SHP77 (cell line): Measurements from ENCODE around the gene RFC4.
A peak's percentile ranks its signal among the peaks of the same experiment; 100 is the strongest.

Experiments
- DNase-seq, 2 experiments: peaks; one replicate each; lab custom pipeline; 2025; lab: John Stamatoyannopoulos, UW

RFC4 gene

DNA sequence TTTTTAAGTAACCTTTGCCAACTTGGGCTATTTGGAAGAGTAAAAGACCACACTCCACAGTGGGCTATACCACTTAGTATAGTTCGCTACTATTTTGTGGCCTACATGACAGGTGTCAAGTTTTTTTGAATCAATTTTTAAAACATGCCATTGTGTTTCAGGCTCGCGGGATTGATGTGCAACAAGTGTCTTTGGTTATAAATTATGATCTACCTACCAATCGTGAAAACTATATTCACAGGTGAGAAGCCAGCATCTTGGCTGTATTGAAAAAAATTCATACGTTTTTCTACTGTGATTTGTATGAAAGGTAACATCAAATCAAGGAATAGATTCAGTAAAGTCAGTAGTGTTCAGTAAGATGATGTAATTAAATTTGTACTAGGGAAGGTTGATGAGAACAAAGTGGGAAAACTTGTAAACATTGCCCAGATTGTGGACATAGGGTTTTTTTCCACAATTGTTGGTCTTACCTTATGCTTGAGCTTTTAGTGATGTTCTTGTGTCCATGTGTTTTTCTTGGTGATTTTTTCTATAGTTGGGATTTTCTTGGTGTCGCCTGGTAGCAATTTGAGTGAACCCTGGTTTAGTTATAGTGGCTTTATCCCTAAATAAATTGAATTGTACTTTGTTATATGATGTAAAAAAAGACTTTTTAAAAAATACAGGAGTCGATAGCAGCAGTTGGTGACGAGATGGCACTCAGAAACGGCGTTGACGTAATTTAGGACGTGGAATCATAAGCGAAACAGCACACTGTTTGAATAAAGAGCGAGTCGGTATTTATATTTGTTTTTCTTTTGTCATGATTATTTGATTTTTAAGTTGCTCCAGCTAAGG is 18.4 kb downstream of the RFC4 start:
- no peak for DNase-seq

DNA sequence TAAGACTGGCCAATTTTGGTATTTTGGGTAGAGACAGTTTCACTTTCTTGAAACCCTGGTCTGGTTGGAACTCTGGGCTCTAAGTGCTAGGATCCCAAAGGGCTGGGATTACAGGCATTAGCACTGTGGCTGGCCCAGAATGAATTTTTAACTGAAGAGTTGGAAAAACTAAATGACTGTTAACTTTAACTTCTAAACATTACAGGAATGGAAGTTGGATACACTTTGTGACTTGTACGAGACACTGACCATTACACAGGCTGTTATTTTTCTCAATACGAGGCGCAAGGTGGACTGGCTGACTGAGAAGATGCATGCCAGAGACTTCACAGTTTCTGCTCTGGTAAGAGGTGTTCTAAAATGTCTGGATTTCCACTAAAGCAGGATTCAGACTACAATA is 19.4 kb downstream of the RFC4 start:
- DNase-seq = no peak

DNA sequence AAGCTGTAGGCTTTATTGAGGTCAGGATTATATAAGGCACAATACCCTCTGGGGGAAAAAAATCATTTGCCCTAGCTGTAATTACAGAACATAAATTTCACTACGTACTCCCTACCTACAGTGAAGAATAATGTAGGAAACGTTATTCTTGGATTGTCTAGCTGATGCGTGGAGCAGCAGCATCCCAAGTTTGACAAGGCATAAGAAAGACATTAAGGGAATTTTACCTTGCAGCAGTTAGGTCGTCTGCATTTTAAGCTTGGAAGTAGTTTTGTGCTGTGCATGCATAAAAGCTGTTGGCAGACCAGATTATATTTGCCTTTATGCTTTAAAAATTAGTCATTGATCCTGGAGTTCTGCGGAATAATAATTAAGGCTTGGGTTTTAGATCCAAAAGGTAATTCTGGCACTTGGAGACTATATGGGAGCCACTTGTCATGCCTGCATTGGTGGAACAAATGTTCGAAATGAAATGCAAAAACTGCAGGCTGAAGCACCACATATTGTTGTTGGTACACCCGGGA is 20.7 kb downstream of the RFC4 start:
- DNase-seq = no peak

DNA sequence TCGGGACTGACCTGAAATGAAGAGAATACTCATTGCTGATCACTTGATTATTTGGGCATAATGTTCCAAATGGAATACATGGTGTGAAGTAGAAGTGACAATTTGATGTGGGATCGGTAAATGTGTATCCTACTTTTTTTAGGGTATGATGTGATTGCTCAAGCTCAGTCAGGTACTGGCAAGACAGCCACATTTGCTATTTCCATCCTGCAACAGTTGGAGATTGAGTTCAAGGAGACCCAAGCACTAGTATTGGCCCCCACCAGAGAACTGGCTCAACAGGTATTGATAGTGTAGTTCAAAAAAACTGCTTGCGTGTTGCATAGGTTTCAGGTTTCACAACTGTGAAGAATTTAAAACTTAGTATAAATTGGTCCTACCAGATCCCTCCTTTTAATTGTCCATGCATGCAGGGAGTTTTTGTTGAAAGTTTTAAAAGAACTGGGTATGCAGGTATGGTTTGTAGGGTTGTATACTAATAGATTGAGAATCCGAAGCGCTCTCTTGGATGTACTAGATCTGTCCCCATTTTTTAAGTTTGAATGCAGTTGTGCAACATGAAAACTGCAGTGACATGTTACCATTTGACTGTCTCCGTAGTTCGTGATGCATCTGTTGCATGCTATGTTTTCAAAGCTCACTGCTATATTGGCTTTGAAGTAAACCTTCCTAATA is 21.3 kb downstream of the RFC4 start:
- no peak for DNase-seq

DNA sequence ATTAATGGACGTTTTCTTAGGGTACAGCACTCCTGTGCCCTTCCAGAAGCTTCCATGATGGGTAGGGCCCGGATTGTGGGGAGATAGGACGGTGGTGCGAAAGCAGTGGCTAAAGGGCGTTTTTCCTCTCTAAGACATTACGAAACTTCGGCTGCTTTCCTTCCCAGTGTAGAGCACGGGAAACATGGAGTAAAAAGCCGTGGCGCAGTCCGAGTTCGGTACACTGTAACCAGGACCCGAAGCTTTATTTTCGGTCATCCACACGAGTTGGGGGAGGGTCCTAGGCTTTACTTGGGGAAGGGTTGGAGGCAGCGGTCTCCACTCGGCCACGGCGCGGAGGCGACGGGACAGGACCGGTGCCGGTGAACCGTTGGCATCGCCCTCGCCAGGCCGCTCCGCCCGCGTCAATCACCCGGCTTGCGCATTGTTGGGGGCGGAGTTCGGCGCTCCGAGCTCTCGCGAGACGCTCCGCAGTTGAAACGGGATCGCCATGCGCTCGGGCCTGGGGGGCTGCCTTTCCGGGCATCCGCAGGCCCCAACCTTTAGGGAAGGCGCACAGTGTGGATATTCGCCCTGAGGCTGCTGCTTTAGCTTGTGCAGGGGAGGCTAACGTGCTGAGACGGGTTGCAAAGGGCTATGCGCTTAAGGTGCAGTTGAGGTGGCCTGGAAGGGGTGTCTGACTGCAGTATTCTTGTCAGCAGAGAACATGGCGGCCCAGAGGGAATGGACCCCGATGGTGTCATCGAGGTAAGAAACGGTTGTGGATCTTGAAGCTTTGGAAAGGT is 22.4 kb downstream of the RFC4 start:
- peak; percentile 43 to 54 for DNase-seq

DNA sequence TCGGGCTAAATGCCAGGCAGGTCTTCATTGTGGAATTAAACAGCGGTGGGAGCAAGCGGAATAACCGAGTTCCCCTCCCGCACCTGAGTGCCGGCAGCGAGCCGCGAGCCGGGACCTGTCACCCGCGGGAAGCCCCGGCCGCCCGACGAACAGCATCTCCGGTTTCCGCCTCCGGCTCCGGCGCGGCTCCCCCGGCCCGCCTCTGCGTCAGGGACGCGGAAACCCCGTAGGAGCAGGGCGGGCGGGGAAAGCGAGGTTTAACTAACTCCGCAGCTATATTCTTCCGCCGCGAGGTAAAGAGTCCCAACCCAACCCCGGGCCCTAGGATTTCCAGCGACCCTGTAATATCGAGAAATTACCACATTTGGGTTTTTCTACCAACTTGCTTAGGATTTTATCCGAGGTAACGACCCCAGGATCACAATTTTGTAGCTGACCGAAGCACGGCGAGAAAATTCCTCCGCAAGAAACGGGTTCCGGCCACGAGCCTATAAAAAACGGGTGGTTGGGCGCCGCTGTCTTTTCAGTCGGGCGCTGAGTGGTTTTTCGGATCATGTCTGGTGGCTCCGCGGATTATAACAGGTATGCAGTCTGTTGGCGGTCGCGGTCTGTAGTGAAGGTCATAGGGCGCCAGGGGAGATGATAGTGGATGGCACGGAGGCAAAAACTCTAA is 23.1 kb downstream of the RFC4 start, which contains the start of gene EIF4A2:
TSS of gene EIF4A2 (plus strand) at position 520 of the 673 bp plus-strand sequence. CDS start at position 554, 34 bp downstream.
- peak; percentile 67 to 84 for DNase-seq

DNA sequence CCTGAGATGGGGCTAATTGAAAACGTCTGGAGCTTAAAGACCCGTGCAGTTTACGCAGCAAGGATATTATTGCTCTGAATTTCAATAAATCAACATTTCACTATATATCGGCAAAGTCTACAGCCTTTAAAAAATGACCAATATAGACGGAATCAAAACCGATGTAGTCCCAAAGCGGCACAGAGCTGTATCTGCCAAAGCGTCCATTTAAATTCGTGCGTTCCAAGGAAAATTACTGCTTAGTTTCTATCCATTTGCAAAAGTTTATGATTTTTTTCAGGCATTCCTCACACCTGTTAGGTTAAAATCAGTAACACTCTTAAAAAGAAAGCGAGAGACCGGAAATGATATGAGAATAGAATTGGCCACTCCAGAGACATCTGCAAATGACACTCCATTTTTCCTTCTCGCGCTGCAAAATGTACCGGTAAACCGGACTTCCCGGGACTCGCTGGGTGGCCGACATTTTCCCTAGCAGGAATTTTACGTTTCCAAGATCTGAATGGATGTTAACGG is 23.7 kb downstream of the RFC4 start:
- peak in 1 of 2 experiments; percentile 57 for DNase-seq

DNA sequence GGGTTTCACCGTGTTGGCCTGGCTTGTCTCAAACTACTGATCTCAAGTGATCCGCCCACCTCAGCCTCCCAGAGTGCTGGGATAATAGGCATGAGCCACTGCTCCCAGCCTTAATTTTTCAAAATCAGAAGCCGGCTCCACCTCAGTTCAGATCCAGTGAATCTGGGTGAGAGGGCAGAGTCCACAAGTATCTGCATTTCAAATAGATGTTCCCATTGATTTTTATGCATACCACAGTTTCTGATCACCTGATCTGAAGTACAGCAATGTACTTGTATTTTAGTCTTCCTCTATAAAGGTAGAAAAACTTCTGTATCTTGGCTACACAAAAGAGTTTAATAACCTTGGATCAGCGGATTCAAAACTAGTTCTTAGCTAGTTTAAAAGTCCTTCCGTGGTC is 27.1 kb downstream of the RFC4 start:
- no peak for DNase-seq

DNA sequence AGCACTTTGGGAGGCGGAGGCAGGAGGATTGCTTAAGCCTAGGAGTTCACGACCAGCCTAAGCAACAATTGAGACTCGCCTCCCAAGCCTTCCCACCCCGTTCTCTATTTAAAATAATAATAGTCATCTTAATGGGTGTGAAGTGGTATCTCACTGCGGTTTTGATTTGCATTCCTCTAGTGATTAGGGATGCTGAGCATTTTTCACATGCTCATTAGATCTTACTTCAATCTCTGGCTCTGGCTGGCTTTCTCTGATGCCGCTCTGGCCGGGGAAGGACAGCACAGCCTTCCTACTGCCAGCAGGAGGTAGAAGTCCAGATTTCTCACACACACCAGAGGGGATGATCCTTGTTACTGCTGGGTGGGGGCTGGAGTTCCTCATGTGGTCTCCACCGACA is 30.3 kb downstream of the RFC4 start:
- DNase-seq = no peak

DNA sequence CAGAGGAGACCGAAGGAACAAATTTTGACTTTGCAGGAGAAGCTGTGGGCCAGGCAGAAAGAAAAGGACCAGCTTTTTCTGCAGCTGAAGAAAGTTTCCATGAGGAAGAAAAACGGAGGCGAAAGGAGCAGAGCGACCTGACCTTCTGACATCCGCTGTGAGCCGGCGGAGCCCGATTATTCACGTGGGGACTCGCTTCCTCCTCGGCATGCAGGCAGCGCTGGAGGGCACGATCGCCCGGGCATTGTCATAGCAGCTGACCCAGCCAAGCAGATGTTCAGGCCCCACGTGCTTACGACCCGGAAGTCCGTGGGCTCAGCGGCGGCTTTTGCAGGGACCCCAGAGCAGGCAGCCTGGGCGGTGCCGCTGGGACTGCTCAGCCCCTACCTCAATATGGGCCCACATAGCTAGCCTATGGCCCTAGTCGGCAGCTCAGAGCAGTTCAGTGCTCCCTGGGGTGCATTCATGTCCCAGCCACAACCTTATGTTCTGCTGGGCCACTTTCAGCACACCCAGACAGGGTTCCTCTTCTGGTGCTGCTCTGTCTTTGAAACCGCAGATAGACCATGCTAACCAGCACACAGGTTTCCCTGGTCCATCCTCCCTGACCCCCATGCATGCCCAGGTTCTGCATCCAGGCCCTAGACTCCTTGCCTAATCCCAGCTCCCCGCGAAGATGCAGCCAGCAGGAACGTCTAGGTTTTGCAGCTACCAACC is 33.4 kb downstream of the RFC4 start:
- no peak for DNase-seq

DNA sequence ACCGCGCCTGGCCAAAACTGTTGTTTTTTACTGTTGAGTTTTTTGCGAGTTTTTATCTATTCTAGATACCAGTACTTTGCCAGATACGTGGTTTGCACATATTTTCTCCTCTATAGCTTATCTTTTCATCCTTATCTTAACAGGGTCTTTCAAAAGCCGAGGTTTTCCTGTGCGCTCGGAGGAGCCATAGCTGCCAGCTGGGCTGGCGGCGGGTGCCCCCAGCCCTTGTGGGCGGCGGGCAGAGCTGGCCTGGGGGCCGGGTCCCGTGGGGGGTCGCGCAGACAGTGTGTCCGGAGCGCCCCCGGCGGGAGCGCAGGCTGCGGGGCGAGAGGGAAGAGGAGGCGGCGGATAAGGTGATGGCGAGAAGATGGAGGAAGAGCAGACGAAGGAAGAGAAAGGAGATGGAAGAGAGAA is 34.0 kb downstream of the RFC4 start:
- DNase-seq = no peak

DNA sequence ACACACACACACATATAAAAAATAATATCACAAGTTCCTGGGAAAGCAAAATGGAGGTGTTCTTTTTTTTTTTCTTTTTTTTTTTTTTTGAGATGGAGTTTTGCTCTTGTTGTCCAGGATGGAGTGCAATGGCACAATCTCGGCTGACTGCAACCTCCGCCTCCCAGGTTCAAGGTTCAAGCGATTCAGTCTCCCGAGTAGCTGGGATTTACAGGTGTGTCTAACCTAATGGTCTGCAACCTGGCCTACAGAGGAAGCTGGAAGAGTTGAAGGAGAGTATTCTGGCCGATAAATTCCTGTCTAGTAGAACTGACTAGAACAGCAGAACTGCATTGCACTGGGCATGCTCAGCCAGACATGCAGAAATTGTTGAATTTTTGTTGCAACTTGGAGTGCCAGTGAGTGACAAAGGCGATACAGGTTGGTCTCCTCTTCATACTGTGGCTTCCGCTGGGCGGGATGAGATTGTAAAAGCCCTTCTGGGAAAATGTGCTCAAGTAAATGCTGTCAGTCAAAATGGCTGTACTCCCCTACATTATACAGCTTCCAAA is 45.3 kb downstream of the RFC4 start:
- no peak for DNase-seq

DNA sequence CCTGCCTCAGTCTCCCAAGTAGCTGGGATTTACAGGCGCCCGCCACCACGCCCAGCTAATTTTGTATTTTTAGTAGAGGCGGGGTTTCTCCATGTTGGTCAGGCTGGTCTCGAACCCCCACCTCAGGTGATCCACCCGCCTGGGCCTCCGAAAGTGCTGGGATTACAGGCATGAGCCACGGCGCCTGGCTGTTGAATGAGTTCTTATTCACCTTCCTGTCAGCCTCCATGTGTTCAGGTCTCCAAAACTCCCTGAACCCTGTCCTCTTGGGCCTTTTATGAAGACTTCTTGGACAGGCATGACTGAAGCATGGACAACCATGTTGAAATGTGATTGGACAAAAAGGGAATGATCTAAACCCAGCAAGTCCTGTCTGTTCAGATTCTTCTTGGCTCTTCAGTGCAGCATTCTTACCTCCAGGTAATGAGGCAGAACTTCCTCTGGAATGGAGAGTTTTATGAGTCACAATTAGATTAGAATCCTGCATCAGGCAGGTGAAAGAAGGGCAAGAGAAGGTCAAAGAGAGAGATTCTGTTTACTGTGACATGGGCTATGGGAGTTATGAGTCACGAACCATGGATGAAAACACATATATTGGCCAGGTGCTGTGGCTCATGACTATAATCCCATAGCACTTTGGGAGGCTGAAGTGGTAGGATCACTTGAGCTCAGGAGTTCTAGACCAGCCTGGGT is 46.0 kb downstream of the RFC4 start:
- DNase-seq = no peak

DNA sequence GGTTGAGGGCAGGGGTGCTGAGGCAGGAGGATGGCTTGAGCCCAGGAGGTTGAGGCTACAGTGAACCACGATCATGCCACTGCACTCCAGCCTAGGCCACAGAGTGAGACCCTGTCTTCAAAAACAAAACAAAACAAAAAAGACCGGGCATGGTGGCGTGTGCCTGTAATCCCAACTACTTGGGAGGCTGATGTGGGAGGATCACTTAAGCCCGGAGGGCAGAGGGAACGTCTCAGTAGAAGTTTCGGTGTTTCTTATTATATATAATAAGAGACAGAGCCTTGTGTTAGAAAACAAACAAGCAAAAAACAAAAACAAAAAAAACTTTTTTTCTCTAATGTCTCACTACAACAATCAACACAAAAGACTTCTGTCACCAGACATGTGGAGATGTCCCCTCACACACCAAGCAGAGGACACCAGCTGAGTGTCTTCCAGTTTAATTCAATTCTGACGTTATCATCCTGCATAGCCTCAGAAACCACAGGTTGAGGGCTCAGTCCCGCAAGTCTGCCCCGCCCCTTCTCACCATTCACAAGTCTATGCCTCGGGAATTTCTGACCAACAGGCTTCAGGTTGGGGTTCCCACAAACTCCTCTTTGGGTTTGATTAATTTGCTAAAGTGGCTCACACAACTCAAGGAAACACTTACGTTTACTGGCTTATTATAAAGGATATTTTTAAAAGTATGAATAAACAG is 46.9 kb downstream of the RFC4 start:
- no peak for DNase-seq

DNA sequence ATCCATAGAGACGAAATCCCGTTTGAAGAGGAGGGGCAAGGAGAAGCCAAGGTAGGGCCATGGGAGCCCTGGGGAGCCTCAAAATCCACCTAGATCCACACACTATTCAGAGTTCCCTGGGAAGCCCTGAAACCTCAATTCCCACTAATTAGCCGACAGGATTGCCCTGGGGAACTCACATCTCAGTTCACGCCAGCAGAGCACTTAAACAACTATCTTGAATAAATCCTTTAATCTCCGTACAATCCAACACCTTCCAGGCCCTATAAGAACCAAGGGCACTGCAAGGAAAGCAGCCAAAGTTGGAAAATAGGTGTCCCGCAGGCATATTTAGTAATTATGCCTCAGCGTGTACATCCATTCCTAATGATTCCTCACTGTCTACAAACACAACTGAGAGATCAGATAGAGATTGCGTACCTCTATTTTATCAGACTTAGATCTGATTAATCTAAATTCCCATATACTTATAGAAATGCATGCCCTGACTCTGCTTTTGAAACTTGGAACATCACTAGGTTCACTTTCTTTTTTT is 48.5 kb downstream of the RFC4 start:
- DNase-seq = no peak

DNA sequence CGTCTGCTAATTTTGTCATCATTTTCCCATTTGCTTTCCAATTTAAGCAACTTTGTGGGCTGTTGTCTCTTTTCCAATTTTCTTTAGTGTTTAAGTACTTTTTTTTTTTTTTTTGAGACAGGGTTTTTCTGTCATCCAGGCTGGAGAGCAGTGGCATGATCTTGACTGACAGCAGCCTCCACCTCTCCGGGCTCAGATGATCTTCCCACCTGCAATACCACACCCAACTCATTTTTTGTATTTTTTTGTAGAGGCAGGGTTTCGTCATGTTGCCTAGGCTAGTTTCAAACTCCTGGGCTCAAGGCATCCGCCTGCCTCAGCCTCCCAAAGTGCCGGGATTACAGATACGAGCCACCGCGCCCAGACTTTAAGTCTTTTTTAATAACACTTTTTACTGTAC is 49.1 kb downstream of the RFC4 start:
- no peak for DNase-seq

DNA sequence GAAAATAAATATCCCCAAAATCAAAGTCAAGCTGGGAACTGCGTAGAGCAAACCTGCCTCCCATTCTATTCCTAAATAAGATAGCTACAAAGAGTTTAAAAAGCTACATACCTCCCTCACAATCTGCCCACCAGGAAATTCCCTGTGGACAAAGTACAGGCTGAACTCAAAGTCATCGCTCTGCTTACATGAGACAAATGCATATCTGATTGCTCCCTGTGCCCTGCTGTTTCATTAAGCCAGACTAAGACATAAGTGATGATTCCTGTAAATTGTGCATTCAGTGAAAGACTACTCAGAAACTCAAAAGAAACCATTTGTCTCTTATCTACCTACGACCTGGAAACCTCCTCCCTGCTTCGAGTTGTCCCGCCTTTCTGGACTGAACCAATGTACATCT is 51.4 kb downstream of the RFC4 start:
- DNase-seq = no peak

DNA sequence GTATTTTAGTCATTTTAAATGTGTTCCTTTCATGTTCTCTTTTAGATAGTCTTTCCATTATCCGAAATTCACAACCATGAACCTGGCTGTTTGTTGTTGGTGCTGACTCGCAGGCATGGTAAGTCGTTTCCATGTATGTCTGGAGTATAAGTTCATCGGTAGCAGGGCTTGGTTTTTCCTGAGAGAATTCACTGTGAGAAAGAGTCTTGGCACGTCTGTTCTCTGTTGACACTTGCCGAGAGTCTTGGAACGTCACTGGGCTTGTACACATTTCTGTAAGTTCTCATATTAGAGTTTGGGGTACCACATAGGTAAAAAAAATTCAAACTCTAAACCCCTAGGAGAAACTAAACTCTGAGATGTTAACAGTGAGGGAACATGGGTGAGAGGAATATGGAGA is 52.3 kb downstream of the RFC4 start:
- DNase-seq = no peak

DNA sequence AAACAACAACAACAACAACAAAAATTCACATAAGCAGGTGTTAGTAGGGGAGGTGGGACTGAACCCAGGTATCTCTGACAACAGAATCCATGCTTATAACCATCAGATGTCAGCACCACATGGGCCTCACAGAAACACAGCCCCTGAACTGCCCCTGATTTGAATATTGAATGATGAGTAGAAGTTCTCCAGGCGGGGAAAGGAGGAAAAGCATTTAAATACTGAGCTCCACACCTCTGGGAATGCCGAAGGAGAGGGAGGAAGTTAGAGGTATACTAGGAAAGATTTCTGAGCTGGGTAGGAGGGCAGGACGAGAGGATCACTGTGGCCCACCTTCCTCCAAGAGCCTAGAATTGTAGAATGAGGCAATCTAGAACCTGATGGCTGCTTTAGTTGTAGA is 54.8 kb downstream of the RFC4 start:
- no peak for DNase-seq
